Measurements from ENCODE around the gene GAN. TPM values are rescaled to one million over a fixed set of nuclear protein-coding genes. Genes with fewer than 3 reads are reported as not detected.
A peak's percentile ranks its signal among the peaks of the same experiment; 100 is the strongest.

The GAN gene
- total RNA-seq, 1 donor from 2014 or later: 25.5 TPM

- H3K27me3 ChIP-seq: no peaks in the 10 kb centered on the region
- peaks cover 4% of the 10 kb centered on the region for H3K36me3 ChIP-seq
- H3K27ac ChIP-seq: no peak overlapping the region
- H3K4me1 ChIP-seq: peaks cover 23% of the 10 kb centered on the region
- no peak overlapping the region for H3K4me3 ChIP-seq
- no peak overlapping the region for H3K4me3 Mint-ChIP-seq
- no peak overlapping the region for H3K9ac ChIP-seq
- H3K9me3 Mint-ChIP-seq: no peaks in the 10 kb centered on the region
- H3F3A ChIP-seq (ENCODE audit: low read depth): peaks cover 11% of the 10 kb centered on the region
- no peak for DNase-seq (ENCODE audit: low spot score)
- no peak overlapping the region for H2AFZ ChIP-seq (replicated peaks)
- H4K20me1 ChIP-seq (ENCODE audit: low read depth): peaks cover 16% of the 10 kb centered on the region
- H3K9me3 ChIP-seq (ENCODE audit: low read depth): no peaks in the 10 kb centered on the region
- peaks cover 29% of the 10 kb centered on the region for H3K4me1 Mint-ChIP-seq
- H3K27ac Mint-ChIP-seq: no peak overlapping the region
- H3K36me3 Mint-ChIP-seq: peaks cover 22% of the 10 kb centered on the region
- H3K79me2 ChIP-seq (ENCODE audit: low read depth): no peaks in the 10 kb centered on the region
- no peak for TF ChIP-seq EZH2phosphoT487 (IDR thresholded peaks at IDR 0.05)
- TF ChIP-seq EZH2 (IDR thresholded peaks at IDR 0.05): no peak
- TF ChIP-seq CTCF (IDR thresholded peaks at IDR 0.05): no peak
- H3K4me2 ChIP-seq: peak overlapping the region; percentile 69
- H3K27me3 Mint-ChIP-seq (ENCODE audit: insufficient read depth, low read depth): no peaks in the 10 kb centered on the region
Observed at GRCh38 chr16:81385031-81385756, 70.4 kb downstream of the GAN start.

- H3K27ac ChIP-seq: no peak overlapping the region
- no peak for DNase-seq (ENCODE audit: low spot score)
- no peak overlapping the region for H3K4me2 ChIP-seq
- H3K4me1 ChIP-seq: peaks cover 22% of the 10 kb centered on the region
- no peak overlapping the region for H3K4me3 ChIP-seq
- H3K9me3 ChIP-seq (ENCODE audit: low read depth): no peaks in the 10 kb centered on the region
- peaks cover 32% of the 10 kb centered on the region for H3K4me1 Mint-ChIP-seq
- no peaks in the 10 kb centered on the region for H3K79me2 ChIP-seq (ENCODE audit: low read depth)
- H3K36me3 ChIP-seq: peaks cover 4% of the 10 kb centered on the region
- no peaks in the 10 kb centered on the region for H3K9me3 Mint-ChIP-seq
- no peak overlapping the region for H3K4me3 Mint-ChIP-seq
- H3K27ac Mint-ChIP-seq: no peak overlapping the region
- H3K27me3 ChIP-seq: no peaks in the 10 kb centered on the region
- TF ChIP-seq CTCF (IDR thresholded peaks at IDR 0.05) (no peak), EZH2 (IDR thresholded peaks at IDR 0.05) (no peak), EZH2phosphoT487 (IDR thresholded peaks at IDR 0.05) (no peak)
- no peak overlapping the region for H2AFZ ChIP-seq (replicated peaks)
- H3F3A ChIP-seq (ENCODE audit: low read depth): peaks cover 10% of the 10 kb centered on the region
- H4K20me1 ChIP-seq (ENCODE audit: low read depth): peaks cover 15% of the 10 kb centered on the region
- H3K27me3 Mint-ChIP-seq (ENCODE audit: insufficient read depth, low read depth): peaks cover under 1% of the 10 kb centered on the region
- no peak overlapping the region for H3K9ac ChIP-seq
- H3K36me3 Mint-ChIP-seq: peaks cover 25% of the 10 kb centered on the region
Observed at GRCh38 chr16:81388357-81388756, 73.6 kb downstream of the GAN start.

GRCh38 chr16:81390840-81391239 is 76.1 kb downstream of the GAN start:
- H3K36me3 Mint-ChIP-seq: peaks cover 29% of the 10 kb centered on the region
- no peak for DNase-seq (ENCODE audit: low spot score)
- Histone ChIP-seq H3K36me3 (peaks cover 4% of the 10 kb centered on the region), H3K27me3 (no peaks in the 10 kb centered on the region), H3K4me1 (no peaks in the 10 kb centered on the region), H4K20me1 (ENCODE audit: low read depth) (no peaks in the 10 kb centered on the region), H2AFZ (replicated peaks) (no peak overlapping the region), H3K4me2 (no peak overlapping the region), H3F3A (ENCODE audit: low read depth) (no peaks in the 10 kb centered on the region), H3K27ac (no peak overlapping the region), H3K4me3 (no peak overlapping the region), H3K9ac (no peak overlapping the region), H3K79me2 (ENCODE audit: low read depth) (no peaks in the 10 kb centered on the region), H3K9me3 (ENCODE audit: low read depth) (no peaks in the 10 kb centered on the region)
- H3K27ac Mint-ChIP-seq: no peak overlapping the region
- peaks cover 2% of the 10 kb centered on the region for H3K27me3 Mint-ChIP-seq (ENCODE audit: insufficient read depth, low read depth)
- no peak overlapping the region for H3K4me3 Mint-ChIP-seq
- TF ChIP-seq EZH2 (IDR thresholded peaks at IDR 0.05): no peak
- no peak for TF ChIP-seq CTCF (IDR thresholded peaks at IDR 0.05)
- no peak for TF ChIP-seq EZH2phosphoT487 (IDR thresholded peaks at IDR 0.05)
- H3K9me3 Mint-ChIP-seq: no peaks in the 10 kb centered on the region
- peaks cover 20% of the 10 kb centered on the region for H3K4me1 Mint-ChIP-seq
